GM18498 (cell line): ENCODE data around the gene HEMK1.

Experiments
- ATAC-seq: cut with Tn5 transposase; IDR thresholded peaks from one replicate; pipeline ENCODE4 v1.9.1; 2021; ENCODE audit warnings: mild to moderate bottlenecking, moderate library complexity; ENCODE audit not compliant: unreplicated experiment

Gene HEMK1

DNA sequence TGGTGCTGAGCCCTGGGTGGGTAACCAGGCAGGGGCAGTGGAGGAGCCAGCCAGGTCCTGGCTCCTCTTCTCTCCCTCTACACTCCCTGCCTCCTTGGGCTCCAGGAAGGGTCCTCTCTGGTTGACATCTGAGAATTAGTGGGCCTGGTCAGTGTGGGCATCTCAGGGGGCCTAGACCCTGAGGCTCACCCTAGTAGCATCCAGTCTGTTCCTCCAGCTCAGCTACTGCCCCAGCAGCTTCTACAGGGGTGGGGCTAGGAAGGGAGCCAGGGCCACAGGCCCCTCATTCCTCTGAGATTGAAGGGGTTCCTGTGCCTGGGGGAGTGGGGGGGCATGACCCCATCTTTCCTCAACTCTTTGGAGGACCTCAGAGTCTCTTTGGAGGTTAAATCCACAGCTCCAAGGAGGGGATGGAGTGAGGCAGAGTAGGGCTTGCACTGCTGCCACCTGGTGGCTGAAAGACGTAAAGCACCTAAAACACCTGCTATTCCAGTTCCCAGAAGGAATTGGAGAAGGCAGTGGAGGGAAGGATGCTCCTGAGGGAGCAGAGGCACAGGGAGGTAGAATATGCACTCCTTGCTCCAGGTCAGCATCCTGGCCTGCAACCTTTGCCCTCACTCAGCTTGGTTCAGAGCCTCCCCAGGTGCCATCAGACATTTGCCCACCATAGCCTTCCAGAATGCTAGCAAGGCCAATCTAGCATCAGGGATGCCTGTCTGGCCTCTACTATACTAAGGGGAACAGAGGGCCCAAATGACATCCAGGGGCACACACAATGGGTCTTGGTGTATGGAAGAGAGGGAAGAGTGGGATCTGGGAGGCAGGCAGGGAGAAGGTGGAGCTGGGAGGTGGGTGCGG is 26.9 kb upstream of the HEMK1 start:
- no peak for ATAC-seq

DNA sequence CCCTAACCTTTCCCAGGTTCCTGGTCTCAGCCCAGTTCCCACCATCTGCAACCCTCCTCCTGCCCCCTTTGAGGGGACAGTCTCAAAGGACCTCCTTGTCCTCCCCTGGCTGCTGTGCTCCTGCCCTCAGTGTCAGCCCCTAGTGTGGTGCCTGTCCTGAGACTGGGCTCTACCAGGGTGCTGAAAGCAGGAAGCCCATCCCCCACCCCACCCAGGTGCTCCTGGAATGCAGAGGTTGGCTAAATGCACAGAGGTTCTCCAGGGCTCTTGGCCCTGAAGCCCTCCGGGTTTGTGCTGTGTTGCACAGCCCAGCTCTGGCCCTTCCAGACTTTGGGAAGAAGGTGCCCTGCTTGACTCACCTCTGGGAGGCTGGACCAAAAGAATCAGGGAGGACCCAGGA is 23.5 kb upstream of the HEMK1 start:
- ATAC-seq: no peak

- no peak for ATAC-seq
Observed at GRCh38 chr3:50549226-50549625, 20.1 kb upstream of the HEMK1 start.

GRCh38 chr3:50550079-50550736 is 19.1 kb upstream of the HEMK1 start:
- no peak for ATAC-seq

DNA sequence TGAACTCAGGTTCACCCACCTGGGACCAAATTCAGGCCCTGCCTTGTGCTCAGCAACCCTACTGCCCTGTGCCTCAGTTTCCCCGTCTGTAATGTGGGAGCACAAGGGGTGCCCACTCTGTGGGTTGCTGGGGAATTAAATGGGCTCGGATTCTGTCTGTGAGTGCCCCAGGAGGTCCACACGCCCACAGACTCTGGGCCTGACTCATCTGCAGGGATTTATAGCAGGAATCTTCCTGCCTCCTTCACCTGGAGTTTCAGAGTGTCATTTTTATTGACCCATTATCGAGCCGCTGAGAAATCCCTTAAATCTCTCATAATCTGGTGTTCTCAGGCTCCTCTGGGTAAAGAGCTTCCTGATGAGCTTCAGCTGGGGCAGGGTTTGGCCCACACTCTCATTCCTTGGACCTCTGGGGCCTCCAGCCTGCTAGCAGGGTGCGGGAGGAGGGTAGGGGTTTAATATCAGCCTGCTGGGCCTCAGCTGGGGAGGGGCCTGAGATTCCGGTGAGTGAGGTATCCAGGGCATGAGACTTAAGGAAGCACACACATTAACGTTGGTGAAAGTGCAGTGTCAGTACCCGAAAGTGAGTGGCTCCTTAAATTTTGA is 18.2 kb upstream of the HEMK1 start:
- ATAC-seq: no peak

DNA sequence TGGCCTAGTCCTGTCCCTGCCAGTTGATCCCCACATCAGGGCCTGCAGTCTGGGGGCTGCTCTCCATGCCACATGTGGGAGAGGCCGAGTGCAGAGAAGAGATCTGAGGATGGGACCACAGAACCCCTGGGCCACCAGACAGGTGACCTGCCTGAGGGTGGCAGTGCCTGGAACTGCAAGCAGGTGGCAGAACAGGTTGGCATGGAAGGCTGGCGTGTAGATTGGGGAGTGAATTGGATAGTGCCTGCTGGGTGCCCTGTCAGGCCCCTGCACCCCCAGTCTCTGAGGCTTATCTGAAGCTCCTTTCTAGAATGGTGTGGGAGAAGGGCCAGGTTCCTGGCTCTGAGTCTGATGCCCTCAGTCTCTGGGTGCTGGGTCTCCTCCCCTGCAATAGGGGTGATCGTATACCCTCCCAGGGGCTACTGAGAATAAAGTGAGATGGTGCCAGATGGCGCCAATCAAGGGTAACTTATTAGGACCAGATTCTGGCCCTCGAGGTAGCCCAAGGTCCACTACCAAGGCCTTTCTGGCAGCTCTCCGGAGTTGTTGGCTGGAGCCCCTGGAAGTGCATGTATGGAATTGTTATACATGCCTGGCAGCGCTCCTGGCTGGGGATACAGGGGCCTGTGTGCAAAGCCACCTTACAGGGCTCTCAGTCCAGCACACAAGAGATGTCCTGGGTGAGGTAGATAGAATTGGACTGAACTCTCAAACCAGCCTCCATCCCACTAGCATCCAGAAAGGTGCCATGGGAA is 17.5 kb upstream of the HEMK1 start:
- no peak for ATAC-seq

DNA sequence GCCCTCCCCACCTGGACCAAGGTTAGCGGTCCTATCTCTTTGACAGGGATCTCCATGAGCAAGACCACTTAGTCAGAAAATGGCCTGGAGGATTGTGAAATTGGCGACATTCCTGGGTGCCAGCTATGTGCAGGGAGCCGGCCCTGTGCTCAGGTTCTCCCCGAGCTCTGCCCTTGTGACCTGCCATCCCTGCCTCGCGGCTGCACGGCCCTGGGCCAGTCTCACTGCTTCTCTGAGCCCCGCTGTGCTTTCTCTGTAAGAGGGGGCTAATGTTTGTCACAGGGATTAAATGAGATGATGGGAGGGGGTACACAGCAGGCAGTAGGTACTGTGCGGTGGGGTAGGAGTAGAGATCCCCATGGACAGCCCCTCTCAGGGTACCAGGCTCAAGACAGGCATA is 16.7 kb upstream of the HEMK1 start:
- no peak for ATAC-seq

- no peak for ATAC-seq
Observed at GRCh38 chr3:50554553-50554952, 14.8 kb upstream of the HEMK1 start.

- no peak for ATAC-seq
Observed at GRCh38 chr3:50557106-50557505, 12.2 kb upstream of the HEMK1 start.

GRCh38 chr3:50557915-50558314 is 11.4 kb upstream of the HEMK1 start:
- ATAC-seq: no peak

DNA sequence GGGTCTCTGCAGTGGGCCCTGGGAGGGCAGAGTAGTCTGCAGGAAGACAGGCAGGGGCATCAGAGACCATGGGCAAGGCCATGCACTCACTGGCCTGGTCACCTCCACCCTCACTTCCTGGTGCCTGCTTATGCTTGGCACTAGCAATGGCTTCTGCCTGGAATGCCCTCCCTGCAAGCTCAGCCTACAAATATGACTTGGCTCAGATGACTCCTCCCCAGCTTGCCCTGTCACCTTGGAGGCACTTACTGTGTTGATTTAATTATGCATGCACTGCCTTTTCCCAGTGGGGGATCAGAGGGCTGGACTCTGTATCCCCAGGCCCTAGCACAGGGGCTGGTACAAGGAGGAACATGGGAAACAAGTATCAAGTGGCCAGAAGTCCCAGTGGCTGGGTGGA is 9.6 kb upstream of the HEMK1 start:
- ATAC-seq: no peak

DNA sequence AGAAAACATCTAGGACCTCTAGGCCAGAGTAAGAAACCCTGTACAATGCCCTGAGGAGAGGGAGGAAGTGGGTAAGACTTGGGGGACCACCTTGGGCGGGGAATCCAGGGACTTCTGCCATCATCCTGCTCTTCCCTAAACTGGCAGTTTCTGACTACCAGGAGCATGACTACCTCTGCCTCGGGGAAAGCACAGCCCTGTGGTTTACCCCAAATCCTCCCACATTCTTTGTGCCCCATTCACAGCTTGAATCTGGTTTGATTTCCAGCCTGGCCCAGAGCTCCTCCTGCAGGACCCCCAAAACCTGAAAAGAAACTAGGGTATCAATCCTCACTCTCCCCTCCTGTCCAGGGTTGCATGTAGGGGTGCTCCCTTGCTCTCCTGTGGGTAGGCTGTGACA is 6.5 kb upstream of the HEMK1 start:
- ATAC-seq: no peak

DNA sequence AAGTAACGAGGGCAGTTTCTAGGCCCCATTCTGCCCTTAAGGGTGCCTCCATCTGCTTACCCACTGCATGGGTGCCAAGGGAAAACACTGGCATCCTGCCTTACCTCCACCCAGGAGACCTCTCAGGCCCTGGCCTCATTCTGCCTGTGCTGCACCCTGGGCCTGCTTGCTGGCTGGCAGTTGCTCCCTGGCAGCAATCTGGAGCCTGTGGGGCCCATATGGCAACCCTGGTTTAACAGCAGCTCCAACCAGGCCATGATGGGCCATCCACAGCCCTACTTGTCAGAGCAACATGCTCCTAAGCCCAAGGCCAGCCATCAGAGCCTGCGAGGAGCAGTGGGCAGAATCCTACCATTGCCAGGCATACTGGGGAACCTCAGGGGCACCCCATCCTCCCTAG is 5.5 kb upstream of the HEMK1 start:
- no peak for ATAC-seq

GRCh38 chr3:50564321-50564720 is 5.0 kb upstream of the HEMK1 start:
- ATAC-seq: no peak

GRCh38 chr3:50567011-50567385 is 2.3 kb upstream of the HEMK1 start:
- no peak for ATAC-seq

- ATAC-seq: peak; percentile 79
Observed at GRCh38 chr3:50567386-50568167, 1.7 kb upstream of the HEMK1 start, which contains the start of gene C3orf18. Gene C3orf18, minus strand, starts transcription at chr3:50567747. Its CDS starts 2,048 bp downstream, at chr3:50565699.

DNA sequence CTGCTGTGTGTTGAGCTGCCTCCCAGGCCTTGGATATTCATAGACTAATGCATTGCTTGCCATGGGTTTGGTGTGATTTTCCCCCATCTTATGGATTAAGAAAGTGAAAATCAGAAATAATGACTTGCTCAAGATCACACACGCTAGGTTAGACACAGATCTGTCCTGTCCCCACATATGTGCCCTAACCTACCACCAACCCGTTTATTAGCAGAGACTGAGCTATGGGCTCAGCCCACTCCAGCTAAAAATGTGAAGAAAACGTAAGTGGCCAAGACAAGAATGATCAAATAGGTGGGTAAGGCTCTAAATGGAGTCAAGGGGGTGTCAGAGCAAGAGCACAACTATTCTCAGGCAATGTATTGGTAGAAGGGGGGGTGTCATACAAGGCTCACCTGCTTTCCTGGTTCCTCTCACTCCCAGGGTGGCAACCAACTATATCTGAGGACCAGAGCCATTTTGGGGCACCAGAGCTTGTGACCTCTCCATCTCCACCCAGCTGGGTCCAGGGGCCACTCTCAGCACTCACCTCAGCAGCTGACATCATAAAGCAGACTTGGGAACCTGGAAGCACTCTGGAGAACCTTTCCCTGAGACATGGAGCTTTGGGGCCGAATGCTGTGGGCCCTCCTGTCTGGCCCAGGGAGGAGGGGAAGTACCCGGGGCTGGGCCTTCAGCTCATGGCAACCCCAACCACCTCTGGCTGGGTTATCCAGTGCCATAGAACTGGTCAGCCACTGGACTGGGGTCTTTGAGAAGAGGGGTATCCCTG is 1.4 kb downstream of the HEMK1 start:
- ATAC-seq: no peak

GRCh38 chr3:50571486-50571885 is 2.2 kb downstream of the HEMK1 start:
- no peak for ATAC-seq

- no peak for ATAC-seq
Observed at GRCh38 chr3:50572158-50572557, 2.8 kb downstream of the HEMK1 start.
